HepG2 (cell line): ENCODE measurements around the gene PVR. TPM values are rescaled to one million over a fixed set of nuclear protein-coding genes. Genes with fewer than 3 reads are reported as not detected.

Experiments
- ATAC-seq: fragments of 200-7000 bp; cut with Tn5 transposase; 3 replicates; pipeline ENCODE4 v1.9.1; 2020; ENCODE audit warnings: mild to moderate bottlenecking, moderate library complexity
- BruUV-seq: library from RNA; stranded (reverse); fragments of 400-500 nt; replicated peaks from 2 replicates; lab custom pipeline; 2021; lab: Mats Ljungman, UMichigan
- CTCF ChIA-PET: fragments of 300-600 bp; formaldehyde crosslinking; extraction: SDS; loops from one replicate; lab custom pipeline; 2021; ENCODE audit warnings: low total read pairs, inconsistent platforms, low intra/inter-chr PET ratio; lab: Yijun Ruan, JAX
- POLR2A ChIA-PET: fragments of 350-600 bp; sonication (Branson Sonifier 250); formaldehyde crosslinking; loops from one replicate; lab custom pipeline; 2020; ENCODE audit warnings: antibody characterized with exemption, inconsistent platforms; lab: Yijun Ruan, JAX
- DNase-seq: peaks from one replicate; pipeline ENCODE4 v3.0.0-alpha.2; 2015; ENCODE audit warnings: low spot score
- FAIRE-seq: peaks from 3 replicates; lab custom pipeline; 2011; peaks lifted over from hg19 to GRCh38; lab: Jason Lieb, UNC
- H2AFZ ChIP-seq: one replicate; pipeline ENCODE4 v1.6.1; 2011; ENCODE audit warnings: low read length, inconsistent platforms
- H3K27ac ChIP-seq: fragments of 300-600 bp; 3 replicates; pipeline ENCODE4 v1.8.0; 2011; ENCODE audit warnings: mixed run types, mild to moderate bottlenecking, mixed read lengths, low read length, inconsistent platforms; ENCODE audit not compliant: insufficient read depth; ENCODE audit errors: extremely low read length
- H3K27me3 ChIP-seq, 2 experiments: fragments of 200-600 bp in 1 of 2; 2 replicates in 1 of 2; 3 replicates in 1 of 2; pipeline versions ENCODE4 v1.6.0 to v1.8.0; 2011; ENCODE audit warnings: low read length in 2 of 2, mild to moderate bottlenecking in 2 of 2, moderate library complexity in 2 of 2, inconsistent platforms in 1 of 2; ENCODE audit not compliant: insufficient read depth in 2 of 2, control insufficient read depth in 1 of 2
- H3K36me3 ChIP-seq, 2 experiments: fragments of 200-600 bp in 1 of 2; replicated peaks in 1 of 2; 2 replicates in 1 of 2; 3 replicates in 1 of 2; pipeline versions ENCODE4 v1.5.1 to v1.8.0; 2011; ENCODE audit warnings: low read length in 2 of 2, inconsistent platforms in 1 of 2; ENCODE audit not compliant: insufficient read depth in 2 of 2, control insufficient read depth in 1 of 2
- H3K4me1 ChIP-seq: 2 replicates; pipeline ENCODE4 v1.5.1; 2012; ENCODE audit warnings: low read length, inconsistent platforms; ENCODE audit not compliant: insufficient read depth
- H3K4me2 ChIP-seq: 2 replicates; pipeline ENCODE4 v1.6.0; 2011; ENCODE audit warnings: low read depth, low read length, inconsistent platforms
- H3K4me3 ChIP-seq, 3 experiments: fragments of 200-600 bp in 1 of 3; sonication (generic), shearing (Covaris generic) in 1 of 3; replicated peaks in 1 of 3; 2 replicates each; pipeline ENCODE4 v1.5.1; 2011 to 2016; ENCODE audit warnings: low read length in 3 of 3, inconsistent platforms in 2 of 3, low read depth in 2 of 3, mild to moderate bottlenecking in 2 of 3, control low read depth in 1 of 3, mixed read lengths in 1 of 3; ENCODE audit not compliant: insufficient read depth in 1 of 3
- H3K79me2 ChIP-seq: one replicate; pipeline ENCODE4 v1.6.1; 2011; ENCODE audit warnings: low read length, inconsistent platforms; ENCODE audit not compliant: insufficient read depth
- H3K9ac ChIP-seq: 2 replicates; pipeline ENCODE4 v1.6.0; 2011; ENCODE audit warnings: mild to moderate bottlenecking, low read depth, low read length, inconsistent platforms; ENCODE audit not compliant: insufficient read depth
- H3K9me3 ChIP-seq: 2 replicates; pipeline ENCODE4 v1.5.1; 2012; ENCODE audit warnings: mild to moderate bottlenecking, low read length
- H4K20me1 ChIP-seq: 2 replicates; pipeline ENCODE4 v1.6.0; 2011; ENCODE audit warnings: inconsistent platforms, mild to moderate bottlenecking, low read length, moderate library complexity; ENCODE audit not compliant: insufficient read depth
- BCL6 ChIP-seq: IDR thresholded peaks from 2 replicates; pipeline ENCODE4 v1.6.1; 2016; ENCODE audit warnings: missing genetic modification reagents, missing compliant biosample characterization
- DRAP1 ChIP-seq: IDR thresholded peaks from 2 replicates; pipeline ENCODE4 v1.6.1; 2016; ENCODE audit warnings: missing genetic modification reagents, missing compliant biosample characterization
- NKX3-1 ChIP-seq: sonication (generic); formaldehyde crosslinking; IDR thresholded peaks from 2 replicates; pipeline ENCODE4 v1.5.0; 2020; ENCODE audit warnings: missing genetic modification reagents
- TBX3 ChIP-seq: fragments of 450-650 bp; IDR thresholded peaks from 2 replicates; pipeline ENCODE4 v1.6.1; 2017; ENCODE audit warnings: antibody characterized with exemption, mild to moderate bottlenecking, inconsistent platforms, borderline replicate concordance
- TFAP4 ChIP-seq: sonication (generic); IDR thresholded peaks from 2 replicates; pipeline ENCODE4 v1.6.1; 2016; ENCODE audit warnings: low read depth, borderline replicate concordance
- TP53 ChIP-seq: sonication (generic); formaldehyde crosslinking; conservative IDR thresholded peaks from 2 replicates; pipeline ENCODE4 v1.4.0; 2020; ENCODE audit warnings: missing genetic modification reagents
- ZIK1 ChIP-seq: sonication (generic); formaldehyde crosslinking; IDR thresholded peaks from 2 replicates; pipeline ENCODE4 v1.5.0; 2020; ENCODE audit warnings: mild to moderate bottlenecking, low read depth, missing genetic modification reagents, borderline replicate concordance
- ZNF772 ChIP-seq: sonication (generic); formaldehyde crosslinking; IDR thresholded peaks from 2 replicates; pipeline ENCODE4 v1.5.0; 2020; ENCODE audit warnings: mild to moderate bottlenecking, missing genetic modification reagents
- ZSCAN31 ChIP-seq: sonication (generic); formaldehyde crosslinking; IDR thresholded peaks from 2 replicates; pipeline ENCODE4 v1.5.0; 2020; ENCODE audit warnings: low read depth, mild to moderate bottlenecking, missing genetic modification reagents
- WGBS: methylation state at CpG from one replicate; pipeline ENCODE4 v1.1.6; 2017; ENCODE audit warnings: low lambda C conversion rate; 5-methylcytosine and 5-hydroxymethylcytosine counted together
- in situ Hi-C: cut with HindIII; loops from 2 replicates; pipeline ENCODE4 v1.10.0; 2017; ENCODE audit warnings: low pct_unique_long_range_greater_than_20kb; ENCODE audit not compliant: extremely low pct_ligation_motif_present
- intact Hi-C: fragments of 100-400 bp; cut with micrococcal nuclease; formaldehyde crosslinking; loops from one replicate; pipeline ENCODE4 v1.10.0; 2022; ENCODE audit not compliant: unreplicated experiment
- polyA plus RNA-seq, 8 experiments: library from polyadenylated mRNA; depleted of rRNA in 3 of 8; stranded (reverse) in 7 of 8; unstranded in 1 of 8; fragments of >200 nt; fragmentation: Illumina TruSeq in 4 of 8; extraction: Trizol in 4 of 8; gene quantifications; 2 replicates each; pipeline versions ENCODE4 v1.2.1 to v1.2.3, GENCODE V29; 2011 to 2016; ENCODE audit warnings: low read depth in 4 of 8, missing spikeins in 1 of 8, mixed read lengths in 1 of 8; ENCODE audit not compliant: insufficient read depth in 1 of 8
- total RNA-seq, 5 experiments: library from RNA; depleted of rRNA; stranded (reverse); fragments of >200 nt; fragmentation: Illumina TruSeq; extraction: Trizol; gene quantifications; 2 replicates each; pipeline ENCODE4 v1.2.3, GENCODE V29; 2016; ENCODE audit warnings: low read depth in 1 of 5
- TF ChIP-seq, protein P1 (sequence below): sonication (generic); formaldehyde crosslinking; IDR thresholded peaks from 2 replicates; pipeline ENCODE4 v1.4.0; 2020; ENCODE audit warnings: missing genetic modification reagents

The PVR gene
- total and polyA plus RNA-seq, 2 of the 13 experiments (the other 11 are each of a cell fraction or from before 2014, with no cell fraction given), result 43.4 to 46.6 TPM

DNA sequence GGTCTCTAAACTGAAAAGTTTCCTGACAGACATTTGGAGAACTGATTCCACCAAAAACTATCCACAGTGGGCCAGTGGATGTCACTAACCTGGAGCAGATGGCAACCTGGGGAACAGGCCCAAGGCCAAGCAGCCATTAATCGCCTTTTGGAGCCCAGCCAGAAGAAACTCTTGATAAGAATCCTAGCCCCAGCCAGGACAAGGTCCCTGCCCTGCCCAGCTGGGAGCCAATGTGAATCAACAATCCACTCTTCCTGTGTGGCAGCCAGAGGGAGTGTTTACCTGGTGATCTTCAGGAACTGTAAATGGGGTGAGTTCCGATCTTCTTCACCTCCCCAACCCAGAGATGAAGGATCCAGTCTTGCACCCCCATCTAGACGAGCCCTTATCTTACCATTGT is 44.8 kb upstream of the PVR start:
- FAIRE-seq, result no peak
- 0 out of 5 replicates have a peak, but pooled peaks cover 0 to 1% of the 10 kb centered on the region in 2 experiments for H3K27me3 ChIP-seq
- TF ChIP-seq TFAP4 (peak; percentile 47; the same call in 1 of the 2 replicates), ZSCAN31 (CRISPR knock-in tag) (no peak), BCL6 (CRISPR knock-in tag) (0 out of 2 replicates have a peak, but pooled peaks have one; percentile 18), NKX3-1 (CRISPR knock-in tag) (no peak)
- TF ChIP-seq, all 625 proteins: peak for 2
- H3K4me3 ChIP-seq, result no peak overlapping the region
- ChIA-PET POLR2A (no interaction called here), CTCF (no interaction called here)
- no peak overlapping the region for H3K27ac ChIP-seq
- H4K20me1 ChIP-seq, result no peaks in the 10 kb centered on the region
- peaks cover 50% of the 10 kb centered on the region for H3K4me1 ChIP-seq
- intact Hi-C loops, result no loop called here
- H3K9me3 ChIP-seq, result no peaks in the 10 kb centered on the region
- no peak overlapping the region for H3K9ac ChIP-seq
- in situ Hi-C loops, result no loop called here
- no peaks in the 10 kb centered on the region for H3K36me3 ChIP-seq
- no peak overlapping the region for H3K4me2 ChIP-seq
- H2AFZ ChIP-seq, result no peak overlapping the region
- no peak for ATAC-seq
- no TSS peak for BruUV-seq
- H3K79me2 ChIP-seq, result no peaks in the 10 kb centered on the region
- no peak for DNase-seq
- WGBS, result 23% methylated on average over 2 of the region's 3 CpGs

- in situ Hi-C loops, result no loop called here
- TF ChIP-seq ZNF772 (CRISPR knock-in tag) (no peak), ZIK1 (no peak), DRAP1 (CRISPR knock-in tag) (no peak), TBX3 (no peak), TP53 (no peak)
- TF ChIP-seq, protein P1, sequence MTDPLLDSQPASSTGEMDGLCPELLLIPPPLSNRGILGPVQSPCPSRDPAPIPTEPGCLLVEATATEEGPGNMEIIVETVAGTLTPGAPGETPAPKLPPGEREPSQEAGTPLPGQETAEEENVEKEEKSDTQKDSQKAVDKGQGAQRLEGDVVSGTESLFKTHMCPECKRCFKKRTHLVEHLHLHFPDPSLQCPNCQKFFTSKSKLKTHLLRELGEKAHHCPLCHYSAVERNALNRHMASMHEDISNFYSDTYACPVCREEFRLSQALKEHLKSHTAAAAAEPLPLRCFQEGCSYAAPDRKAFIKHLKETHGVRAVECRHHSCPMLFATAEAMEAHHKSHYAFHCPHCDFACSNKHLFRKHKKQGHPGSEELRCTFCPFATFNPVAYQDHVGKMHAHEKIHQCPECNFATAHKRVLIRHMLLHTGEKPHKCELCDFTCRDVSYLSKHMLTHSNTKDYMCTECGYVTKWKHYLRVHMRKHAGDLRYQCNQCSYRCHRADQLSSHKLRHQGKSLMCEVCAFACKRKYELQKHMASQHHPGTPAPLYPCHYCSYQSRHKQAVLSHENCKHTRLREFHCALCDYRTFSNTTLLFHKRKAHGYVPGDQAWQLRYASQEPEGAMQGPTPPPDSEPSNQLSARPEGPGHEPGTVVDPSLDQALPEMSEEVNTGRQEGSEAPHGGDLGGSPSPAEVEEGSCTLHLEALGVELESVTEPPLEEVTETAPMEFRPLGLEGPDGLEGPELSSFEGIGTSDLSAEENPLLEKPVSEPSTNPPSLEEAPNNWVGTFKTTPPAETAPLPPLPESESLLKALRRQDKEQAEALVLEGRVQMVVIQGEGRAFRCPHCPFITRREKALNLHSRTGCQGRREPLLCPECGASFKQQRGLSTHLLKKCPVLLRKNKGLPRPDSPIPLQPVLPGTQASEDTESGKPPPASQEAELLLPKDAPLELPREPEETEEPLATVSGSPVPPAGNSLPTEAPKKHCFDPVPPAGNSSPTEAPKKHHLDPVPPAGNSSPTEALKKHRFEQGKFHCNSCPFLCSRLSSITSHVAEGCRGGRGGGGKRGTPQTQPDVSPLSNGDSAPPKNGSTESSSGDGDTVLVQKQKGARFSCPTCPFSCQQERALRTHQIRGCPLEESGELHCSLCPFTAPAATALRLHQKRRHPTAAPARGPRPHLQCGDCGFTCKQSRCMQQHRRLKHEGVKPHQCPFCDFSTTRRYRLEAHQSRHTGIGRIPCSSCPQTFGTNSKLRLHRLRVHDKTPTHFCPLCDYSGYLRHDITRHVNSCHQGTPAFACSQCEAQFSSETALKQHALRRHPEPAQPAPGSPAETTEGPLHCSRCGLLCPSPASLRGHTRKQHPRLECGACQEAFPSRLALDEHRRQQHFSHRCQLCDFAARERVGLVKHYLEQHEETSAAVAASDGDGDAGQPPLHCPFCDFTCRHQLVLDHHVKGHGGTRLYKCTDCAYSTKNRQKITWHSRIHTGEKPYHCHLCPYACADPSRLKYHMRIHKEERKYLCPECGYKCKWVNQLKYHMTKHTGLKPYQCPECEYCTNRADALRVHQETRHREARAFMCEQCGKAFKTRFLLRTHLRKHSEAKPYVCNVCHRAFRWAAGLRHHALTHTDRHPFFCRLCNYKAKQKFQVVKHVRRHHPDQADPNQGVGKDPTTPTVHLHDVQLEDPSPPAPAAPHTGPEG (CRISPR knock-in tag), result no peak
These were observed 43.2 kb upstream of the PVR start for GRCh38 chr19:44600466-44600865.

More at GRCh38 chr19:44600466-44600865, 43.2 kb upstream of the PVR start:
- no peak for DNase-seq
- no peak for FAIRE-seq
- H3K9me3 ChIP-seq, result no peaks in the 10 kb centered on the region
- 53% methylated on average over 4 of the region's 4 CpGs for WGBS
- H4K20me1 ChIP-seq, result no peaks in the 10 kb centered on the region
- ChIA-PET POLR2A (interaction anchor here (2.1 to 2.2 kb wide), 2 partner anchors 12 to 15 kb away, joined by 5 to 7 read pairs; partner anchors contain the start of gene IGSF23), CTCF (no interaction called here)
- H3K36me3 ChIP-seq, result no peaks in the 10 kb centered on the region
- H2AFZ ChIP-seq, result no peak overlapping the region
- no peaks in the 10 kb centered on the region for H3K79me2 ChIP-seq
- H3K27ac ChIP-seq, result no peak overlapping the region
- H3K4me3 ChIP-seq, result no peak overlapping the region
- H3K9ac ChIP-seq, result no peak overlapping the region
- intact Hi-C loops, result no loop called here
- no TSS peak for BruUV-seq
- no peak overlapping the region for H3K4me2 ChIP-seq
- 0 out of 5 replicates have a peak, but pooled peaks cover 0 to 1% of the 10 kb centered on the region in 2 experiments for H3K27me3 ChIP-seq
- peaks cover 48% of the 10 kb centered on the region for H3K4me1 ChIP-seq
- no peak for ATAC-seq
